ENCODE measurements around the gene KLF15.
A peak's percentile ranks its signal among the peaks of the same experiment; 100 is the strongest.

Gene KLF15

GRCh38 chr3:126357295-126358037 is at the start of gene KLF15:
Gene KLF15, minus strand, starts transcription at chr3:126357408. Its CDS starts 4,486 bp downstream, at chr3:126352922.
- DNase-seq = peak; percentile 77

- DNase-seq = no peak
Observed at GRCh38 chr3:126406389-126407296, 49.4 kb upstream of the KLF15 start.

GRCh38 chr3:126402666-126403302 is 45.6 kb upstream of the KLF15 start:
- no peak for DNase-seq

- DNase-seq = no peak
Observed at GRCh38 chr3:126402178-126402577, 45.0 kb upstream of the KLF15 start.

GRCh38 chr3:126401611-126402160 is 44.5 kb upstream of the KLF15 start:
- no peak for DNase-seq

GRCh38 chr3:126399756-126400155 is 42.5 kb upstream of the KLF15 start:
- DNase-seq = no peak

GRCh38 chr3:126399351-126399735 is 42.1 kb upstream of the KLF15 start:
- no peak for DNase-seq

- DNase-seq = no peak
Observed at GRCh38 chr3:126398423-126399350, 41.5 kb upstream of the KLF15 start.

GRCh38 chr3:126397610-126398422 is 40.6 kb upstream of the KLF15 start:
- DNase-seq = no peak

GRCh38 chr3:126396536-126396935 is 39.3 kb upstream of the KLF15 start:
- DNase-seq = no peak

GRCh38 chr3:126395846-126396513 is 38.8 kb upstream of the KLF15 start:
- no peak for DNase-seq

- DNase-seq = no peak
Observed at GRCh38 chr3:126394977-126395321, 37.7 kb upstream of the KLF15 start.

GRCh38 chr3:126394179-126394976 is 37.2 kb upstream of the KLF15 start, which contains the start of gene CFAP100:
Gene CFAP100, plus strand, starts transcription at chr3:126394909. Its CDS starts 1,092 bp downstream, at chr3:126396001.
- DNase-seq = no peak

- no peak for DNase-seq
Observed at GRCh38 chr3:126393563-126393962, 36.4 kb upstream of the KLF15 start.

GRCh38 chr3:126392246-126392645 is 35.0 kb upstream of the KLF15 start:
- no peak for DNase-seq

- DNase-seq = no peak
Observed at GRCh38 chr3:126391631-126392030, 34.4 kb upstream of the KLF15 start.

- no peak for DNase-seq
Observed at GRCh38 chr3:126390751-126391150, 33.5 kb upstream of the KLF15 start.

- no peak for DNase-seq
Observed at GRCh38 chr3:126390201-126390600, 33.0 kb upstream of the KLF15 start.

- no peak for DNase-seq
Observed at GRCh38 chr3:126389794-126390146, 32.6 kb upstream of the KLF15 start.
